Colonic mucosa (tissue), 4 donors: ENCODE measurements around the gene ATP7B. TPM values are rescaled to one million over a fixed set of nuclear protein-coding genes. Genes with fewer than 3 reads are reported as not detected.

ENCODE experiments used
- DNase-seq: peaks from one replicate; pipeline ENCODE4 v3.0.0-alpha.2; 2020
- H3K27ac ChIP-seq: fragments of 200-600 bp; one replicate; pipeline ENCODE4 v1.8.0; 2021
- H3K27me3 ChIP-seq: fragments of 200-600 bp; one replicate; pipeline ENCODE4 v1.8.0; 2021
- H3K36me3 ChIP-seq: fragments of 200-600 bp; one replicate; pipeline ENCODE4 v1.8.0; 2021
- H3K4me1 ChIP-seq: fragments of 200-600 bp; one replicate; pipeline ENCODE4 v1.8.0; 2021; ENCODE audit warnings: mild to moderate bottlenecking
- H3K4me3 ChIP-seq: fragments of 200-600 bp; one replicate; pipeline ENCODE4 v1.8.0; 2021
- H3K9ac ChIP-seq, 2 donors: one replicate each; pipeline ENCODE4 v1.7.0; 2013; ENCODE audit warnings: control low read depth in 2 of 2, low read depth in 2 of 2, low read length in 2 of 2
- H3K9me3 ChIP-seq: fragments of 200-600 bp; one replicate; pipeline ENCODE4 v1.8.0; 2021
- CTCF ChIP-seq: fragments of 200-600 bp; IDR thresholded peaks from one replicate; pipeline ENCODE4 v1.8.0; 2022; ENCODE audit warnings: antibody characterized with exemption, mild to moderate bottlenecking
- intact Hi-C: fragments of 100-400 bp; cut with DNase I; formaldehyde crosslinking; loops from one replicate; pipeline ENCODE4 v1.14.1; 2022
- total RNA-seq, 2 donors: library from RNA; stranded (reverse); fragmentation: NEBNext Ultra II Directional in 1 of 2; extraction: Animal tissue kit (Norgen Biotek cat#: 25700) in 1 of 2; gene quantifications; one replicate each; pipeline ENCODE4 v1.2.1, GENCODE V29; 2021
- donor health status: healthy.
- donor health status: DM: no; HTN: no; CAD: no.
- donor health status: DM: no; HTN: no; CAD: no.

Gene ATP7B
- total RNA-seq, 2 donors from 2014 or later, result 14.0 to 18.8 TPM

DNA sequence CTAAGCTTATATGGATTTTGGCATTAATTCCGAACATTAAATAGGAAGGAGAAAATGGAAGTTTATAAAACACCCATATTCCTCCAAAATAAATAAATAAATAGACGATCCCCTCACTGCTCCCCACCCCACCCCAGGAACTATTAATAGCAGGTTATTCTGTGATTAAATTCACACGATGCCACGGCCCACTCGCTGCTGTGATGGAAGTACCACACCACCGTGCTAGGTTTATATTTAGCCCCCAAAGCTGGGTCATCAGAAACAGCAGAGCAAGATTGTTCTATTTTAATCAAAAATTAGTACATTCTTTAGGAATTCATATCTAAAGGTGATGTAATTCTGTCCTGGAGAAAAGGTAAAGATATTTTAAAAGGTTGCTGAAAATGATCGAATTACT is 84.1 kb downstream of the ATP7B start:
- Histone ChIP-seq H3K36me3 (no peaks in the 10 kb centered on the region), H3K9me3 (no peaks in the 10 kb centered on the region), H3K27me3 (no peaks in the 10 kb centered on the region), H3K27ac (no peak overlapping the region), H3K9ac (no peak overlapping the region), H3K4me3 (no peak overlapping the region), H3K4me1 (no peaks in the 10 kb centered on the region)
- no peak for TF ChIP-seq CTCF
- no peak for DNase-seq
- intact Hi-C loops, result no loop called here

GRCh38 chr13:51926528-51926885 is 84.7 kb downstream of the ATP7B start:
- no peak overlapping the region for H3K9ac ChIP-seq
- no peaks in the 10 kb centered on the region for H3K27me3 ChIP-seq
- DNase-seq, result no peak
- no peaks in the 10 kb centered on the region for H3K9me3 ChIP-seq
- TF ChIP-seq CTCF, result no peak
- H3K4me1 ChIP-seq, result no peaks in the 10 kb centered on the region
- no peaks in the 10 kb centered on the region for H3K36me3 ChIP-seq
- H3K27ac ChIP-seq, result no peak overlapping the region
- intact Hi-C loops, result no loop called here
- H3K4me3 ChIP-seq, result no peak overlapping the region

DNA sequence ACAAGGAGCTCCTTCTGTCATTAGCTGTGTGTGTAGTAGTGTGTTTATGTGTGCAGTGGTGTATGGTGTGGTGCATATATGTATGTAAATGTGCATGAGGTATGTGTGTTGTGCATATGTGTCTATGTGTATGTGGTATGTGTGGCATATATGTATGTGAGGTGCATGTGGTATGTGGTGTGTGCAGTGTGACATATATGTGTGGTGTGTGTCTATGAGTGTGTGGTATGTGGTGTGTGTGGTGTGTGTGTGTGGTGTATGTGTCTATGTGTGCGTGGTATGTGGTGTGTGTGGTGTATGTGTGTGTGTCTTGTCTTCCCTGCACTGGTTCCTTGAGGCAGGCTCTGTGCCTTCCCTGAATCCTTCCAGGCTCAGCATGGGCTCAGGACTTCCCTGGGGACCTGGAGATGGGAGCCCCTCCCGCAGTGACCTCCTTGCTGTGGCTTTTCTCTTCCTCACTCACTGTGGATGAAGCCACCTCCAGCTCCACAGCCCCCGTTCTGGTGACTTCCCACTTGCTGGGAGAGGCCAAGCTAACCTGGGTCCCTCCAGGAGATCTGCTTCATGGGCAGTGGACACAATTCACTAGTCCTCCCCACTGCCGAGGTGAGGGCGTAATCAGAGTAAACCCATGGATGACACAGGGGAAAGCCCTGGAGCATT is 85.3 kb downstream of the ATP7B start:
- Histone ChIP-seq H3K4me1 (no peaks in the 10 kb centered on the region), H3K36me3 (no peaks in the 10 kb centered on the region), H3K27me3 (no peaks in the 10 kb centered on the region), H3K27ac (no peak overlapping the region), H3K9ac (no peak overlapping the region), H3K4me3 (no peak overlapping the region), H3K9me3 (no peaks in the 10 kb centered on the region)
- no peak for DNase-seq
- intact Hi-C loops, result no loop called here
- no peak for TF ChIP-seq CTCF

- Histone ChIP-seq H3K9me3 (no peaks in the 10 kb centered on the region), H3K4me3 (no peak overlapping the region), H3K9ac (no peak overlapping the region), H3K36me3 (no peaks in the 10 kb centered on the region), H3K4me1 (no peaks in the 10 kb centered on the region), H3K27me3 (no peaks in the 10 kb centered on the region), H3K27ac (no peak overlapping the region)
- no peak for TF ChIP-seq CTCF
- intact Hi-C loops, result no loop called here
- DNase-seq, result no peak
Observed at GRCh38 chr13:51924756-51925544, 86.3 kb downstream of the ATP7B start.

DNA sequence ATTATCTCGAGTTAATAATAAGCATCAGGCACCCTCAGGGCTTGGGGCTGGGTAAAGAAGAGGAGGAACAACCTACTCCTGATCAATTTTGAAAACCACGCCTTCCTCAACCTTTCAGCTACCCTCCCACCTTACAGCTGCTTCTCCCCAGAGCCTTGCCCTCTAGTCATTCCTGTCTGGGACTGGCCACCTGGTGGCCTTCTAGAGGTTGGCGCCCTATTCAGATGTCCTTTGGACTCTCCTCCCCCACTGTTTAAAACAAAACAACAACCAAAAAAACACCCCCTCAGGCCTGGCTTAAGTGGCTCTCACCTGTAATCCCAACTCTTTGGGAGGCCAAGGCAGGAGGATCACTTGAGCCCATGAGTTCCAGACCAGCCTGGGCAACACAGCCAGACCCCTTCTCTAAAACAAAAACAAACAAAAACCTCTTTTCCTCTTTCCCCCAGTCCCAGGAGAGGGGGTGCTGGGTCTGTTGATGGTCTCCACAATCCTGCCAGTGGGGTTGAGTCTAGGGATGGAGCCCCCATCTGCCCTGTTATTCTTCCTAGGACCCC is 87.2 kb downstream of the ATP7B start:
- Histone ChIP-seq H3K27me3 (no peaks in the 10 kb centered on the region), H3K36me3 (no peaks in the 10 kb centered on the region), H3K9ac (no peak overlapping the region), H3K4me3 (no peak overlapping the region), H3K27ac (no peak overlapping the region), H3K4me1 (no peaks in the 10 kb centered on the region), H3K9me3 (no peaks in the 10 kb centered on the region)
- intact Hi-C loops, result no loop called here
- TF ChIP-seq CTCF, result no peak
- DNase-seq, result no peak
